Astrocyte (in vitro differentiated cells and primary cell): ENCODE results near the gene GPR32. TPM values are rescaled to one million over a fixed set of nuclear protein-coding genes. Genes with fewer than 3 reads are reported as not detected.

Source experiments
- DNase-seq: peaks from one replicate; pipeline ENCODE4 v3.0.0-alpha.2; 2010; ENCODE audit warnings: low read depth
- FAIRE-seq: peaks from 2 replicates; lab custom pipeline; 2011; peaks lifted over from hg19 to GRCh38; lab: Jason Lieb, UNC
- H2AFZ ChIP-seq: 2 replicates; pipeline ENCODE4 v1.6.0; 2012; ENCODE audit warnings: low read depth, low read length, inconsistent platforms
- H3K27ac ChIP-seq: 2 replicates; pipeline ENCODE4 v1.5.1; 2011; ENCODE audit warnings: low read depth, low read length, inconsistent platforms
- H3K27me3 ChIP-seq: 2 replicates; pipeline ENCODE4 v1.6.0; 2011; ENCODE audit warnings: low read length, inconsistent platforms; ENCODE audit not compliant: insufficient read depth
- H3K36me3 ChIP-seq: 2 replicates; pipeline ENCODE4 v1.5.1; 2011; ENCODE audit warnings: low read length, inconsistent platforms; ENCODE audit not compliant: insufficient read depth
- H3K4me1 ChIP-seq: 2 replicates; pipeline ENCODE4 v1.5.1; 2011; ENCODE audit warnings: low read length, inconsistent platforms; ENCODE audit not compliant: insufficient read depth
- H3K4me2 ChIP-seq: 2 replicates; pipeline ENCODE4 v1.6.0; 2012; ENCODE audit warnings: low read length, inconsistent platforms
- H3K4me3 ChIP-seq: 2 replicates; pipeline ENCODE4 v1.5.1; 2011; ENCODE audit warnings: low read depth, mild to moderate bottlenecking, low read length, inconsistent platforms; ENCODE audit not compliant: insufficient read depth
- H3K79me2 ChIP-seq: 2 replicates; pipeline ENCODE4 v1.6.0; 2012; ENCODE audit warnings: mild to moderate bottlenecking, low read length, inconsistent platforms; ENCODE audit not compliant: insufficient read depth
- H3K9ac ChIP-seq: 2 replicates; pipeline ENCODE4 v1.6.0; 2012; ENCODE audit warnings: mild to moderate bottlenecking, low read length, inconsistent platforms
- H3K9me3 ChIP-seq: 2 replicates; pipeline ENCODE4 v1.5.1; 2012; ENCODE audit warnings: low read depth, mild to moderate bottlenecking, low read length, inconsistent platforms; ENCODE audit not compliant: insufficient read depth
- H4K20me1 ChIP-seq: 2 replicates; pipeline ENCODE4 v1.6.0; 2012; ENCODE audit warnings: low read length, inconsistent platforms; ENCODE audit not compliant: insufficient read depth
- H3K27ac Mint-ChIP-seq: one replicate; pipeline ENCODE4 v1.8.0; 2021; ENCODE audit warnings: mild to moderate bottlenecking, mixed read lengths; ENCODE audit not compliant: unreplicated experiment
- H3K27me3 Mint-ChIP-seq: one replicate; pipeline ENCODE4 v1.8.0; 2021; ENCODE audit warnings: low read depth, mixed read lengths; ENCODE audit not compliant: unreplicated experiment
- H3K36me3 Mint-ChIP-seq: one replicate; pipeline ENCODE4 v1.8.0; 2021; ENCODE audit warnings: low read depth, mixed read lengths; ENCODE audit not compliant: unreplicated experiment
- H3K4me1 Mint-ChIP-seq: one replicate; pipeline ENCODE4 v1.8.0; 2021; ENCODE audit warnings: low read depth, mixed read lengths; ENCODE audit not compliant: unreplicated experiment
- H3K4me3 Mint-ChIP-seq: one replicate; pipeline ENCODE4 v1.8.0; 2021; ENCODE audit warnings: mild to moderate bottlenecking, moderate library complexity, mixed read lengths; ENCODE audit not compliant: unreplicated experiment
- H3K9me3 Mint-ChIP-seq: one replicate; pipeline ENCODE4 v1.8.0; 2021; ENCODE audit warnings: mild to moderate bottlenecking, mixed read lengths; ENCODE audit not compliant: unreplicated experiment
- EZH2 ChIP-seq: IDR thresholded peaks from 2 replicates; pipeline ENCODE4 v1.6.1; 2012; ENCODE audit warnings: mild to moderate bottlenecking, low read length, inconsistent platforms; ENCODE audit not compliant: insufficient read depth
- total RNA-seq: library from RNA; stranded (reverse); gene quantifications from 2 replicates; pipeline ENCODE4 v1.2.1, GENCODE V29; 2021
- TF ChIP-seq, protein P1 (sequence below): IDR thresholded peaks from 2 replicates; pipeline ENCODE4 v1.5.1; 2011; ENCODE audit warnings: low read depth, mild to moderate bottlenecking, inconsistent platforms, low read length, moderate library complexity; ENCODE audit not compliant: insufficient read depth

GPR32 gene
- total RNA-seq, 1 donor from 2014 or later, result not detected

DNA sequence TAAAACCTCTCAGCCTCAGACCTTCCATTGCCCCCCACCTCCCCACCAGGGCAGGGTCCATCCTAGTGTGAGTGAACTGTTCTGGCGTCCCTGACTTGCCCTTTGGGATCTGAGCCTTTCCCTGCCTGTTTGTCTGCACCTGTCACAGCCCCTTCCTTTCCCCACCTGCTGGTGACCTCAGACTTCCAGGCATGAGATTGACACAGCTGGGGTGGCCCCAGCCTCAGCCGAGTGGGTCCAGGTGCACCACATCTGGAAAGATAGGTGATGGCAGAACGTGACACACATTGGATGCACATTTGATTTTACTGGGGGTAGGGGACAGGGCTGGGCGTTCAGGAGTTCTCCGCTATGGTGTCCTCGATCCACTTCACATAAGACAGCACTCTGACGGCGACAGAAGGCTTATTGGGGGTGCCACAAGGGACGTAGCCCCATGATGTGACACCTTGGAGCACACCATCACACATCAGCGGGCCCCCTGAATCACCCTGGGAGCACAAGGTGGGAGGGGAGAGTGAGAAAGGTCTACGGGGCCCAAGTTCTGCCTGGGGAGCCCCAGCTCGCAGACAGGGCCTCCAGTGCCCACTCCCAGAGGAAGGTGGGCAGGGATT lies 48.7 kb downstream of the GPR32 start:
- Histone ChIP-seq H4K20me1 (no peaks in the 10 kb centered on the region), H3K36me3 (no peaks in the 10 kb centered on the region), H3K9ac (no peak overlapping the region), H3K27me3 (peaks cover 5% of the 10 kb centered on the region), H3K4me2 (no peak overlapping the region), H3K9me3 (no peaks in the 10 kb centered on the region), H3K27ac (no peak overlapping the region), H3K4me1 (no peaks in the 10 kb centered on the region), H3K4me3 (no peak overlapping the region), H2AFZ (no peak overlapping the region), H3K79me2 (no peaks in the 10 kb centered on the region)
- DNase-seq, result no peak
- Mint-ChIP-seq H3K4me1 (no peaks in the 10 kb centered on the region), H3K36me3 (peaks cover 2% of the 10 kb centered on the region), H3K27me3 (peaks cover 78% of the 10 kb centered on the region), H3K27ac (no peak overlapping the region), H3K9me3 (peaks cover 18% of the 10 kb centered on the region), H3K4me3 (no peak overlapping the region)
- TF ChIP-seq, protein P1, sequence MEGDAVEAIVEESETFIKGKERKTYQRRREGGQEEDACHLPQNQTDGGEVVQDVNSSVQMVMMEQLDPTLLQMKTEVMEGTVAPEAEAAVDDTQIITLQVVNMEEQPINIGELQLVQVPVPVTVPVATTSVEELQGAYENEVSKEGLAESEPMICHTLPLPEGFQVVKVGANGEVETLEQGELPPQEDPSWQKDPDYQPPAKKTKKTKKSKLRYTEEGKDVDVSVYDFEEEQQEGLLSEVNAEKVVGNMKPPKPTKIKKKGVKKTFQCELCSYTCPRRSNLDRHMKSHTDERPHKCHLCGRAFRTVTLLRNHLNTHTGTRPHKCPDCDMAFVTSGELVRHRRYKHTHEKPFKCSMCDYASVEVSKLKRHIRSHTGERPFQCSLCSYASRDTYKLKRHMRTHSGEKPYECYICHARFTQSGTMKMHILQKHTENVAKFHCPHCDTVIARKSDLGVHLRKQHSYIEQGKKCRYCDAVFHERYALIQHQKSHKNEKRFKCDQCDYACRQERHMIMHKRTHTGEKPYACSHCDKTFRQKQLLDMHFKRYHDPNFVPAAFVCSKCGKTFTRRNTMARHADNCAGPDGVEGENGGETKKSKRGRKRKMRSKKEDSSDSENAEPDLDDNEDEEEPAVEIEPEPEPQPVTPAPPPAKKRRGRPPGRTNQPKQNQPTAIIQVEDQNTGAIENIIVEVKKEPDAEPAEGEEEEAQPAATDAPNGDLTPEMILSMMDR, result no peak
- no peak for TF ChIP-seq EZH2
- FAIRE-seq, result no peak

DNA sequence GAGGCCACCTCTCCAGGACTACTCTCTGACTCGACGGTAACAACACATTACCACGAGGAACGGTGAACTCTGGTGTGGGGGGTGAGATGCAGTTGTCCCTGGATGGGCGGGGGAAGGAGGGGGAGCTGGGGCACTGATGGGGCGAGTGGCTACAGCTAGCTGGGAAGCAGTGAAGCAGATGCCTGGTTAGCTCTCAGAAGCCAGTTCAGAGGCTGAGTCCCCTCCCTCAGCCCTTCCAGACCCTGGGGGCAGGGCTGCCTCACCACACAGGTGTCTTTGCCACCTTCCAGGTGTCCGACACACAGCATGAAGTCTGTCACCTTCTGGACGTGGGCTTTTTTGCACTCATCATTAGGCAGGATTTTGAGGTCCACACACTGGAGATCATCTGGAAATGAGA lies 49.4 kb downstream of the GPR32 start:
- H3K4me1 Mint-ChIP-seq, result no peaks in the 10 kb centered on the region
- Histone ChIP-seq H2AFZ (no peak overlapping the region), H3K4me2 (no peak overlapping the region), H3K36me3 (no peaks in the 10 kb centered on the region), H3K4me1 (no peaks in the 10 kb centered on the region), H3K9ac (no peak overlapping the region), H3K27me3 (peaks cover 5% of the 10 kb centered on the region), H3K9me3 (no peaks in the 10 kb centered on the region), H3K4me3 (no peak overlapping the region), H4K20me1 (no peaks in the 10 kb centered on the region), H3K27ac (no peak overlapping the region), H3K79me2 (no peaks in the 10 kb centered on the region)
- H3K4me3 Mint-ChIP-seq, result no peak overlapping the region
- peaks cover 80% of the 10 kb centered on the region for H3K27me3 Mint-ChIP-seq
- TF ChIP-seq, protein P1, result no peak
- TF ChIP-seq EZH2, result no peak
- peaks cover 16% of the 10 kb centered on the region for H3K9me3 Mint-ChIP-seq
- no peak for FAIRE-seq
- no peak overlapping the region for H3K27ac Mint-ChIP-seq
- H3K36me3 Mint-ChIP-seq, result peaks cover 2% of the 10 kb centered on the region
- DNase-seq, result no peak

DNA sequence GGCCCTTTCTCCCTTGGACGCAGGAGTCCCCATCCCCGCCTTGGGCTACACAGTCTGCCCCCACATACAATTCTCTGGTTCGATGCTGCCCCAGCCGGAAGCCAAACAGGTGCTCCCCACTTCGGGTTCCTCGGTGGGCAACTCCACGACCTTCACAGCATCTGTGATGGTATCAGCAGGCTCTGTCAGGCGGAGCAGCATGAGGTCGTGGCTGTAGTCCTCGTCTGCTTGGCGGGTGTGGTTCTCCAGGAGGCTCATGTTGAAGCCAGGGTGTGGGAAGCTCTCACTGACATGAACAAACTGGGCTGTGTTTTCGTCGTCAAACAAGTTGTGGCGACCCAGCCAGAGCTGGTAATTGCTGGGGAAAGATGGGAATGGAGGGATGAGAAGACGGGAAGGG lies 49.8 kb downstream of the GPR32 start:
- DNase-seq, result no peak
- Histone ChIP-seq H4K20me1 (no peaks in the 10 kb centered on the region), H3K79me2 (no peaks in the 10 kb centered on the region), H3K4me3 (no peak overlapping the region), H3K9me3 (no peaks in the 10 kb centered on the region), H3K9ac (no peak overlapping the region), H2AFZ (no peak overlapping the region), H3K4me2 (no peak overlapping the region), H3K27me3 (peaks cover 5% of the 10 kb centered on the region), H3K4me1 (no peaks in the 10 kb centered on the region), H3K27ac (no peak overlapping the region), H3K36me3 (no peaks in the 10 kb centered on the region)
- Mint-ChIP-seq H3K4me1 (no peaks in the 10 kb centered on the region), H3K27ac (no peak overlapping the region), H3K27me3 (peaks cover 75% of the 10 kb centered on the region), H3K9me3 (peaks cover 12% of the 10 kb centered on the region), H3K4me3 (no peak overlapping the region), H3K36me3 (peaks cover 2% of the 10 kb centered on the region)
- TF ChIP-seq, protein P1, result no peak
- no peak for TF ChIP-seq EZH2
- no peak for FAIRE-seq
